ENCODE results near the gene RPL32. TPM values are rescaled to one million over a fixed set of nuclear protein-coding genes. Genes with fewer than 3 reads are reported as not detected.

The RPL32 gene
- total and polyA plus RNA-seq, 2 donors from 2014 or later: 1,227 to 2,612 TPM

- DNase-seq: no peak
- H3K36me3 ChIP-seq (ENCODE audit: control insufficient read depth in 2 of 3, insufficient read depth in 3 of 3, low read length in 3 of 3): no peaks in the 10 kb centered on the region
Measured at GRCh38 chr3:12816521-12817342, 24.6 kb downstream of the RPL32 start.

GRCh38 chr3:12815719-12816118, 25.6 kb downstream of the RPL32 start:
- Histone ChIP-seq H3K27ac (ENCODE audit: low read depth in 2 of 2, low read length in 2 of 2) (no peak overlapping the region), H3K27me3 (ENCODE audit: control insufficient read depth, insufficient read depth, low read length) (no peaks in the 10 kb centered on the region), H3K9me3 (ENCODE audit: control insufficient read depth in 2 of 3, insufficient read depth in 1 of 3, low read length in 3 of 3) (no peaks in the 10 kb centered on the region), H3K4me3 (ENCODE audit: low read length in 3 of 3) (no peak overlapping the region), H3K4me1 (ENCODE audit: control insufficient read depth in 2 of 3, insufficient read depth in 2 of 3, low read depth in 1 of 3, low read length in 3 of 3) (peaks cover 0 to under 1% (median under 1%) of the 10 kb centered on the region in 3 donors), H3K36me3 (ENCODE audit: control insufficient read depth in 2 of 3, insufficient read depth in 3 of 3, low read length in 3 of 3) (no peaks in the 10 kb centered on the region), H3K9ac (ENCODE audit: low read length in 3 of 3) (no peak overlapping the region)
- TF ChIP-seq CTCF (IDR thresholded peaks at IDR 0.05; ENCODE audit: borderline replicate concordance, extremely low read depth, insufficient read depth): no peak
- no peak for DNase-seq
- no peak for FAIRE-seq
- intact Hi-C loops (cut with DNase I): no loop called here

More at GRCh38 chr3:12816521-12817342, 24.6 kb downstream of the RPL32 start:
- no peak for TF ChIP-seq CTCF (IDR thresholded peaks at IDR 0.05; ENCODE audit: borderline replicate concordance, extremely low read depth, insufficient read depth)
- H3K27ac ChIP-seq (ENCODE audit: low read depth in 2 of 2, low read length in 2 of 2): no peak overlapping the region
- H3K27me3 ChIP-seq (ENCODE audit: control insufficient read depth, insufficient read depth, low read length): no peaks in the 10 kb centered on the region
- no peak overlapping the region for H3K9ac ChIP-seq (ENCODE audit: low read length in 3 of 3)
- no peaks in the 10 kb centered on the region for H3K9me3 ChIP-seq (ENCODE audit: control insufficient read depth in 2 of 3, insufficient read depth in 1 of 3, low read length in 3 of 3)
- no peak for FAIRE-seq
- H3K4me3 ChIP-seq (ENCODE audit: low read length in 3 of 3): no peak overlapping the region
- intact Hi-C loops (cut with DNase I): no loop called here
- H3K4me1 ChIP-seq (ENCODE audit: control insufficient read depth in 2 of 3, insufficient read depth in 2 of 3, low read depth in 1 of 3, low read length in 3 of 3): no peaks in the 10 kb centered on the region

- Histone ChIP-seq H3K27me3 (ENCODE audit: control insufficient read depth, insufficient read depth, low read length) (no peaks in the 10 kb centered on the region), H3K9me3 (ENCODE audit: control insufficient read depth in 2 of 3, insufficient read depth in 1 of 3, low read length in 3 of 3) (no peaks in the 10 kb centered on the region), H3K36me3 (ENCODE audit: control insufficient read depth in 2 of 3, insufficient read depth in 3 of 3, low read length in 3 of 3) (no peaks in the 10 kb centered on the region), H3K4me3 (ENCODE audit: low read length in 3 of 3) (no peak overlapping the region), H3K4me1 (ENCODE audit: control insufficient read depth in 2 of 3, insufficient read depth in 2 of 3, low read depth in 1 of 3, low read length in 3 of 3) (peaks cover 0 to 3% (median 3%) of the 10 kb centered on the region in 3 donors), H3K9ac (ENCODE audit: low read length in 3 of 3) (no peak overlapping the region), H3K27ac (ENCODE audit: low read depth in 2 of 2, low read length in 2 of 2) (no peak overlapping the region)
- intact Hi-C loops (cut with DNase I): no loop called here
- no peak for FAIRE-seq
- peak in 1 of 5 donors; percentile 44 for DNase-seq
- no peak for TF ChIP-seq CTCF (IDR thresholded peaks at IDR 0.05; ENCODE audit: borderline replicate concordance, extremely low read depth, insufficient read depth)
Measured at GRCh38 chr3:12815078-12815477, 26.3 kb downstream of the RPL32 start.

Measured in kidney (tissue), 14 donors.